ENCODE data around the gene PPP1R36.

Gene PPP1R36

GRCh38 chr14:64572386-64573104, 22.8 kb downstream of the PPP1R36 start:
- TF ChIP-seq, protein P1, sequence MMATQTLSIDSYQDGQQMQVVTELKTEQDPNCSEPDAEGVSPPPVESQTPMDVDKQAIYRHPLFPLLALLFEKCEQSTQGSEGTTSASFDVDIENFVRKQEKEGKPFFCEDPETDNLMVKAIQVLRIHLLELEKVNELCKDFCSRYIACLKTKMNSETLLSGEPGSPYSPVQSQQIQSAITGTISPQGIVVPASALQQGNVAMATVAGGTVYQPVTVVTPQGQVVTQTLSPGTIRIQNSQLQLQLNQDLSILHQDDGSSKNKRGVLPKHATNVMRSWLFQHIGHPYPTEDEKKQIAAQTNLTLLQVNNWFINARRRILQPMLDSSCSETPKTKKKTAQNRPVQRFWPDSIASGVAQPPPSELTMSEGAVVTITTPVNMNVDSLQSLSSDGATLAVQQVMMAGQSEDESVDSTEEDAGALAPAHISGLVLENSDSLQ (IDR thresholded peaks at IDR 0.05), result no peak
- TF ChIP-seq CTBP1 (IDR thresholded peaks at IDR 0.05; ENCODE audit: borderline replicate concordance) (no peak), FOXM1 (IDR thresholded peaks at IDR 0.05; ENCODE audit: borderline replicate concordance) (no peak), BHLHE40 (IDR thresholded peaks at IDR 0.05; ENCODE audit: borderline replicate concordance) (no peak), SUZ12 (IDR thresholded peaks at IDR 0.05) (no peak), ELF4 (IDR thresholded peaks at IDR 0.05) (no peak), FOXK2 (IDR thresholded peaks at IDR 0.05) (no peak), L3MBTL2 (conservative IDR thresholded peaks at IDR 0.05) (no peak), NFRKB (IDR thresholded peaks at IDR 0.05) (no peak), FOXA1 (IDR thresholded peaks at IDR 0.05) (no peak), TARDBP (IDR thresholded peaks at IDR 0.05) (no peak)
- DNase-seq (ENCODE audit: extremely low spot score), result no peak
- CTCF ChIA-PET, result no interaction called here
- POLR2A ChIA-PET, result interaction anchor here (1.1 kb wide), 1 partner anchor 32 kb away, joined by 5 read pairs; the partner anchor contains the start of gene HSPA2

GRCh38 chr14:64573109-64573508, 23.3 kb downstream of the PPP1R36 start:
- TF ChIP-seq ARNT (IDR thresholded peaks at IDR 0.05) (no peak), L3MBTL2 (conservative IDR thresholded peaks at IDR 0.05) (no peak), SP1 (IDR thresholded peaks at IDR 0.05) (no peak), LEF1 (IDR thresholded peaks at IDR 0.05; ENCODE audit: borderline replicate concordance) (no peak), ELF4 (IDR thresholded peaks at IDR 0.05) (no peak), HDGF (IDR thresholded peaks at IDR 0.05; ENCODE audit: borderline replicate concordance) (no peak), TARDBP (IDR thresholded peaks at IDR 0.05) (no peak), ZNF384 (IDR thresholded peaks at IDR 0.05) (no peak), FOXM1 (IDR thresholded peaks at IDR 0.05; ENCODE audit: borderline replicate concordance) (no peak), FOXA1 (IDR thresholded peaks at IDR 0.05) (no peak), SUZ12 (IDR thresholded peaks at IDR 0.05) (no peak), BHLHE40 (IDR thresholded peaks at IDR 0.05; ENCODE audit: borderline replicate concordance) (no peak), NFRKB (IDR thresholded peaks at IDR 0.05) (no peak), FOXK2 (IDR thresholded peaks at IDR 0.05) (no peak), CTBP1 (IDR thresholded peaks at IDR 0.05; ENCODE audit: borderline replicate concordance) (no peak)
- TF ChIP-seq, protein P1 (IDR thresholded peaks at IDR 0.05), result no peak
- ChIA-PET POLR2A (interaction anchor here (1.1 kb wide), 1 partner anchor 33 kb away, joined by 5 read pairs; the partner anchor contains the start of gene HSPA2), CTCF (no interaction called here)
- DNase-seq (ENCODE audit: extremely low spot score), result no peak

DNA sequence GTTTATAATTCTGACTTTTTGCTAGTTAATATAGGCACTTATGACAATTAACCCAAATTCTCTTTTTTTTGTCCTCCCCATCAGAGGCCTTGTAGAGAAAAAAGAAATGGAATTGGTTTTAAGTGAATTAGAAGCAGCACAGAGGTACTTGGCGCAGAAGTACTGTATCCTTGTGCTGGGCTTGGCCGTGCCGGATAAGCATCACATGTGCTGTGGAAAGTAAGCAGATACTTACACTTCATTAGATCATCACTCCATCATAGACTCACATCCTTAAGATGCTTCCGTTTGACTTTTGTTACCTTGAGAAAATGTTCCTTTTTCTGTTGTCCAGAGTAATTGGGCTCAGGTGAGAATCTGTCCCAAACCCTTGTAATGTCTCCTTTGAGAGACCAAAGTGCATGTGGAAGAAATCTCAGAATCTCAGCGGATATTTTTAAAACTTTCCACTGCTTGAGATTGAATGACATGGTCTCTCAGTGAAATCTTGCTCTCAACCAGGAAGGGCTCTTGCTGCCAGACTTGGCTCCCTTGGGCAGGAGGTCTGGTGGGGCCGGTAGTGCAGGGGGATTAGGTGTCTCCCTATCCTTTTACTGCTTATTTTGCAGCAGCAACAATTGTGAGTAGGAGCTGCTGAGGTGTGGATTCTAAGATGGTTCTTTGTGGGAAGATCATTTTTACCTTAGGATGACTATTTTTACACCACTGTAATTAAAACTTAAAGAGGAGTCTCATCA, 24.8 kb downstream of the PPP1R36 start:
- CTCF ChIA-PET, result no interaction called here
- TF ChIP-seq FOXK2 (IDR thresholded peaks at IDR 0.05) (no peak), HDGF (IDR thresholded peaks at IDR 0.05; ENCODE audit: borderline replicate concordance) (no peak), FOXM1 (IDR thresholded peaks at IDR 0.05; ENCODE audit: borderline replicate concordance) (no peak), ELF4 (IDR thresholded peaks at IDR 0.05) (no peak), L3MBTL2 (conservative IDR thresholded peaks at IDR 0.05) (no peak), NFRKB (IDR thresholded peaks at IDR 0.05) (no peak), SP1 (IDR thresholded peaks at IDR 0.05) (no peak), TARDBP (IDR thresholded peaks at IDR 0.05) (no peak), LEF1 (IDR thresholded peaks at IDR 0.05; ENCODE audit: borderline replicate concordance) (no peak), SUZ12 (IDR thresholded peaks at IDR 0.05) (no peak), ARNT (IDR thresholded peaks at IDR 0.05) (no peak), ZNF384 (IDR thresholded peaks at IDR 0.05) (no peak)
- DNase-seq (ENCODE audit: extremely low spot score), result no peak
- POLR2A ChIA-PET, result no interaction called here

GRCh38 chr14:64577211-64577610, 27.4 kb downstream of the PPP1R36 start:
- DNase-seq (ENCODE audit: extremely low spot score), result no peak
- TF ChIP-seq BHLHE40 (IDR thresholded peaks at IDR 0.05; ENCODE audit: borderline replicate concordance) (no peak), HDGF (IDR thresholded peaks at IDR 0.05; ENCODE audit: borderline replicate concordance) (no peak), L3MBTL2 (conservative IDR thresholded peaks at IDR 0.05) (no peak), FOXK2 (IDR thresholded peaks at IDR 0.05) (no peak), FOXM1 (IDR thresholded peaks at IDR 0.05; ENCODE audit: borderline replicate concordance) (no peak), NFRKB (IDR thresholded peaks at IDR 0.05) (no peak), SUZ12 (IDR thresholded peaks at IDR 0.05) (no peak), LEF1 (IDR thresholded peaks at IDR 0.05; ENCODE audit: borderline replicate concordance) (no peak), ELF4 (IDR thresholded peaks at IDR 0.05) (no peak), TARDBP (IDR thresholded peaks at IDR 0.05) (no peak), ZNF384 (IDR thresholded peaks at IDR 0.05) (no peak), SP1 (IDR thresholded peaks at IDR 0.05) (no peak), CTBP1 (IDR thresholded peaks at IDR 0.05; ENCODE audit: borderline replicate concordance) (no peak)
- TF ChIP-seq, protein P1 (IDR thresholded peaks at IDR 0.05), result no peak
- ChIA-PET CTCF (no interaction called here), POLR2A (no interaction called here)

- POLR2A ChIA-PET, result no interaction called here
- no peak for TF ChIP-seq FOXK2 (IDR thresholded peaks at IDR 0.05)
- TF ChIP-seq FOXA1 (IDR thresholded peaks at IDR 0.05), result no peak
- no peak for TF ChIP-seq SP1 (IDR thresholded peaks at IDR 0.05)
- TF ChIP-seq ARNT (IDR thresholded peaks at IDR 0.05), result no peak
- TF ChIP-seq FOXM1 (IDR thresholded peaks at IDR 0.05; ENCODE audit: borderline replicate concordance), result no peak
- TF ChIP-seq HDGF (IDR thresholded peaks at IDR 0.05; ENCODE audit: borderline replicate concordance), result no peak
- TF ChIP-seq L3MBTL2 (conservative IDR thresholded peaks at IDR 0.05), result no peak
- TF ChIP-seq, protein P1 (IDR thresholded peaks at IDR 0.05), result no peak
- no peak for TF ChIP-seq ZNF384 (IDR thresholded peaks at IDR 0.05)
- no peak for TF ChIP-seq CTBP1 (IDR thresholded peaks at IDR 0.05; ENCODE audit: borderline replicate concordance)
- TF ChIP-seq TARDBP (IDR thresholded peaks at IDR 0.05), result no peak
- no peak for TF ChIP-seq ELF4 (IDR thresholded peaks at IDR 0.05)
- no peak for TF ChIP-seq NFRKB (IDR thresholded peaks at IDR 0.05)
- TF ChIP-seq LEF1 (IDR thresholded peaks at IDR 0.05; ENCODE audit: borderline replicate concordance), result no peak
- TF ChIP-seq BHLHE40 (IDR thresholded peaks at IDR 0.05; ENCODE audit: borderline replicate concordance), result no peak
- CTCF ChIA-PET, result no interaction called here
- no peak for DNase-seq (ENCODE audit: extremely low spot score)
These were observed 30.7 kb downstream of the PPP1R36 start for GRCh38 chr14:64580467-64580866.

Data from HEK293T (cell line).